Smooth muscle cell (in vitro differentiated cells): ENCODE measurements around the gene ELF3. TPM values are rescaled to one million over a fixed set of nuclear protein-coding genes. Genes with fewer than 3 reads are reported as not detected.
A peak's percentile ranks its signal among the peaks of the same experiment; 100 is the strongest.
"Not testable (repeated sequence)": the region's sequence is repeated elsewhere in the genome, so short reads cannot be mapped to it uniquely, and the experiment has no call there.

ENCODE experiments used
- DNase-seq: peaks from one replicate; lab custom pipeline; 2025; ENCODE audit not compliant: unreplicated experiment; lab: John Stamatoyannopoulos, UW
- H2AFZ ChIP-seq: fragments of 200-600 bp; sonication (generic); 2 replicates; pipeline ENCODE4 v1.6.0; 2016; ENCODE audit warnings: antibody characterized with exemption, low read depth, mild to moderate bottlenecking
- H3F3A ChIP-seq: fragments of 200-600 bp; sonication (generic); 2 replicates; pipeline ENCODE4 v1.6.0; 2017; ENCODE audit warnings: antibody characterized with exemption, low read depth
- H3K27ac ChIP-seq: fragments of 200-600 bp; sonication (generic); 2 replicates; pipeline ENCODE4 v1.5.1; 2016; ENCODE audit warnings: low read depth, mild to moderate bottlenecking
- H3K27me3 ChIP-seq: fragments of 200-600 bp; sonication (generic); 2 replicates; pipeline ENCODE4 v1.6.1; 2016; ENCODE audit warnings: low read depth, mild to moderate bottlenecking
- H3K36me3 ChIP-seq: fragments of 200-600 bp; sonication (generic); 2 replicates; pipeline ENCODE4 v1.5.1; 2016; ENCODE audit warnings: low read depth
- H3K4me1 ChIP-seq: fragments of 200-600 bp; sonication (generic); 2 replicates; pipeline ENCODE4 v1.5.1; 2016; ENCODE audit warnings: low read depth
- H3K4me2 ChIP-seq: fragments of 200-600 bp; sonication (generic); 2 replicates; pipeline ENCODE4 v1.6.0; 2016; ENCODE audit warnings: mild to moderate bottlenecking
- H3K4me3 ChIP-seq: fragments of 200-600 bp; sonication (generic); 2 replicates; pipeline ENCODE4 v1.5.1; 2016; ENCODE audit warnings: mild to moderate bottlenecking
- H3K79me2 ChIP-seq: fragments of 200-600 bp; sonication (generic); 2 replicates; pipeline ENCODE4 v1.6.0; 2016; ENCODE audit warnings: low read depth, mild to moderate bottlenecking
- H3K9ac ChIP-seq: fragments of 200-600 bp; sonication (generic); 2 replicates; pipeline ENCODE4 v1.6.0; 2016; ENCODE audit warnings: low read depth
- H3K9me3 ChIP-seq: fragments of 200-600 bp; sonication (generic); replicated peaks from 2 replicates; pipeline ENCODE4 v1.5.1; 2016; ENCODE audit warnings: low read depth
- H4K20me1 ChIP-seq: fragments of 200-600 bp; sonication (generic); 2 replicates; pipeline ENCODE4 v1.6.0; 2016; ENCODE audit warnings: low read depth
- CTCF ChIP-seq: fragments of 200-600 bp; sonication (generic); IDR thresholded peaks from 2 replicates; pipeline ENCODE4 v1.5.1; 2017; ENCODE audit warnings: borderline replicate concordance, mild to moderate bottlenecking, antibody characterized with exemption; ENCODE audit not compliant: insufficient read depth, poor library complexity, severe bottlenecking
- WGBS: methylation state at CpG from one replicate; pipeline ENCODE4 v1.1.7; 2016; ENCODE audit warnings: low lambda C conversion rate; 5-methylcytosine and 5-hydroxymethylcytosine counted together
- polyA plus RNA-seq: library from polyadenylated mRNA; unstranded; fragments of >200 nt; fragmentation: Nextera tagmentation; extraction: Ambion mirVana; gene quantifications from 2 replicates; pipeline ENCODE4 v1.2.1, GENCODE V29; 2016
- total RNA-seq: library from RNA; depleted of rRNA; stranded (reverse); fragments of >200 nt; gene quantifications from 2 replicates; pipeline ENCODE4 v1.2.3, GENCODE V29; 2014

The ELF3 gene
- total and polyA plus RNA-seq, 2 experiments from 2014 or later, result 0.96 to 5.2 TPM

GRCh38 chr1:202018468-202019234, 8.3 kb downstream of the ELF3 start:
- Histone ChIP-seq H3K79me2 (no peaks in the 10 kb centered on the region), H3F3A (no peaks in the 10 kb centered on the region), H3K27ac (no peak overlapping the region), H3K4me1 (peaks cover 6% of the 10 kb centered on the region), H3K27me3 (no peaks in the 10 kb centered on the region), H3K4me2 (no peak overlapping the region), H3K4me3 (no peak overlapping the region), H4K20me1 (no peaks in the 10 kb centered on the region), H2AFZ (no peak overlapping the region), H3K36me3 (no peaks in the 10 kb centered on the region), H3K9me3 (no peaks in the 10 kb centered on the region), H3K9ac (no peak overlapping the region)
- 53% methylated on average over 19 of the region's 19 CpGs for WGBS
- DNase-seq, result no peak
- TF ChIP-seq CTCF, result no peak

- not testable (repeated sequence) for H3K4me3 ChIP-seq, H2AFZ ChIP-seq, DNase-seq, H3K36me3 ChIP-seq, H3K9ac ChIP-seq, H3K9me3 ChIP-seq, H3K4me1 ChIP-seq, H3K4me2 ChIP-seq, H4K20me1 ChIP-seq, H3K79me2 ChIP-seq, H3K27ac ChIP-seq, H3K27me3 ChIP-seq, H3F3A ChIP-seq
- WGBS, result 86% methylated on average over 8 of the region's 8 CpGs
These were observed 8.8 kb downstream of the ELF3 start for GRCh38 chr1:202019235-202019558.

GRCh38 chr1:202023001-202023433, 12.6 kb downstream of the ELF3 start:
- H3K9ac ChIP-seq, result no peak overlapping the region
- H3K79me2 ChIP-seq, result no peaks in the 10 kb centered on the region
- no peaks in the 10 kb centered on the region for H3K27me3 ChIP-seq
- no peak overlapping the region for H3K4me3 ChIP-seq
- H4K20me1 ChIP-seq, result no peaks in the 10 kb centered on the region
- DNase-seq, result no peak
- no peak overlapping the region for H3K4me2 ChIP-seq
- no peak overlapping the region for H3K27ac ChIP-seq
- WGBS, result 58% methylated on average over 6 of the region's 6 CpGs
- H3K4me1 ChIP-seq, result peaks cover 6% of the 10 kb centered on the region
- no peak overlapping the region for H2AFZ ChIP-seq
- H3F3A ChIP-seq, result no peaks in the 10 kb centered on the region
- H3K36me3 ChIP-seq, result no peaks in the 10 kb centered on the region
- no peaks in the 10 kb centered on the region for H3K9me3 ChIP-seq
- TF ChIP-seq CTCF, result no peak

GRCh38 chr1:202029171-202029665, 18.8 kb downstream of the ELF3 start:
- Histone ChIP-seq H3K4me2 (no peak overlapping the region), H3K4me1 (no peaks in the 10 kb centered on the region), H2AFZ (no peak overlapping the region), H3K27me3 (no peaks in the 10 kb centered on the region), H3K4me3 (no peak overlapping the region), H3F3A (no peaks in the 10 kb centered on the region), H4K20me1 (no peaks in the 10 kb centered on the region), H3K79me2 (no peaks in the 10 kb centered on the region), H3K9me3 (no peaks in the 10 kb centered on the region), H3K9ac (no peak overlapping the region), H3K27ac (peak overlapping the region; percentile 34), H3K36me3 (no peaks in the 10 kb centered on the region)
- no peak for TF ChIP-seq CTCF
- no peak for DNase-seq
- WGBS, result 79% methylated on average over 5 of the region's 5 CpGs
